AG04449 (cell line): ENCODE measurements around the gene EVL.

ENCODE experiments used
- CTCF ChIA-PET: fragments of 350-600 bp; formaldehyde crosslinking; extraction: SDS; loops from one replicate; lab custom pipeline; 2021; ENCODE audit warnings: antibody characterized with exemption; lab: Yijun Ruan, JAX
- POLR2A ChIA-PET: fragments of 400-600, 350-600 bp; formaldehyde crosslinking; extraction: SDS; loops from one replicate; lab custom pipeline; 2020; ENCODE audit warnings: antibody characterized with exemption, inconsistent platforms; lab: Yijun Ruan, JAX
- DNase-seq: peaks from one replicate; pipeline ENCODE4 v3.0.0-alpha.2; 2010; ENCODE audit warnings: low read depth, low spot score
- H3K4me3 ChIP-seq: 2 replicates; pipeline ENCODE4 v1.5.1; 2011; ENCODE audit warnings: low read depth, mild to moderate bottlenecking, control low read depth, low read length
- TF ChIP-seq, protein P1 (sequence below): IDR thresholded peaks from one replicate; pipeline ENCODE4 v1.5.1; 2011; ENCODE audit warnings: mild to moderate bottlenecking, moderate library complexity, low read length, control low read depth, inconsistent platforms; ENCODE audit not compliant: insufficient read depth; ENCODE audit errors: missing control alignments

EVL gene

DNA sequence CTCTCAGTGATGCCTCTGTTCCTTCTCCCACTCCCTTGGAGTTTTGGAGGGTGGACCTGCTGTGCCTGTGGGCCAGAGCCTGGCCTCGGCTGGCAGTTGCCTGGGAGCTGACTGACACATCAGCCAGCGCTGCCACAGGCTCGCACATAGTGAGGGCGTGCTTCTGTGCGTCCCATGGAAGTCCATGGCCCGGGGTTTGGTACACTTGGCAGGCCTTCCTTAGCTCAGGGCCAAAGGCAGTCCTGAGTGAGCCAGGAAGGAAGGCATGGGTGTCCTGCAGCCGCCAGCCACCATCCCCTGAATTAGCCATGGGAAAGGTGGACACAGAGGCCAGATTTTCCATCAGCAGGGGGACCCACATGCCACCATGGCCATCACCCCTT is 95.3 kb downstream of the EVL start:
- TF ChIP-seq, protein P1, sequence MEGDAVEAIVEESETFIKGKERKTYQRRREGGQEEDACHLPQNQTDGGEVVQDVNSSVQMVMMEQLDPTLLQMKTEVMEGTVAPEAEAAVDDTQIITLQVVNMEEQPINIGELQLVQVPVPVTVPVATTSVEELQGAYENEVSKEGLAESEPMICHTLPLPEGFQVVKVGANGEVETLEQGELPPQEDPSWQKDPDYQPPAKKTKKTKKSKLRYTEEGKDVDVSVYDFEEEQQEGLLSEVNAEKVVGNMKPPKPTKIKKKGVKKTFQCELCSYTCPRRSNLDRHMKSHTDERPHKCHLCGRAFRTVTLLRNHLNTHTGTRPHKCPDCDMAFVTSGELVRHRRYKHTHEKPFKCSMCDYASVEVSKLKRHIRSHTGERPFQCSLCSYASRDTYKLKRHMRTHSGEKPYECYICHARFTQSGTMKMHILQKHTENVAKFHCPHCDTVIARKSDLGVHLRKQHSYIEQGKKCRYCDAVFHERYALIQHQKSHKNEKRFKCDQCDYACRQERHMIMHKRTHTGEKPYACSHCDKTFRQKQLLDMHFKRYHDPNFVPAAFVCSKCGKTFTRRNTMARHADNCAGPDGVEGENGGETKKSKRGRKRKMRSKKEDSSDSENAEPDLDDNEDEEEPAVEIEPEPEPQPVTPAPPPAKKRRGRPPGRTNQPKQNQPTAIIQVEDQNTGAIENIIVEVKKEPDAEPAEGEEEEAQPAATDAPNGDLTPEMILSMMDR: no peak
- DNase-seq: no peak
- ChIA-PET POLR2A (no interaction called here), CTCF (interaction anchor here (0.8 kb wide), 1 partner anchor 31 kb away, joined by 3 read pairs; no protein-coding TSS in a partner anchor)
- no peak overlapping the region for H3K4me3 ChIP-seq

DNA sequence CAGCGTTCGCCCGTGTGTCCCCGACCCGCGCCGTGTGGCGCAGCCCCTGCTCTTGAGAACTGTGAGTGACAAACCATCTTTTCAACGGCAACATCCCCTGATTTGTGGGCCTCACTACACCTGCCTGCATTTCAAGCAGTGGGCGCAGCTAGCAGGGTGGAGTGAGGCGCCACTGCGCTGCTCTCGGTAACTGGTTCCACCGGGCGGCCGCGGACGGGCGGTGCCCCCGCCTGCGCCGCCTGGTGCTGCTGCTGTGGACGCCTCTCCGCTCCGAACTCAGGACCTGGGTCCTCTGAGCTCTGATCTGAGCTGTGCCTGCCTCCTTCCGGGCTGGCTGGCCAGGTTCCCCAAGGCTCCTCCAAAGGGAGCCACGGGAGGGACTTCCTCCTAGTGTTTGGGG is 100.2 kb downstream of the EVL start:
- ChIA-PET CTCF (interaction anchor here (1.3 kb wide), 1 partner anchor 183 kb away, joined by 3 read pairs; no protein-coding TSS in a partner anchor), POLR2A (no interaction called here)

DNA sequence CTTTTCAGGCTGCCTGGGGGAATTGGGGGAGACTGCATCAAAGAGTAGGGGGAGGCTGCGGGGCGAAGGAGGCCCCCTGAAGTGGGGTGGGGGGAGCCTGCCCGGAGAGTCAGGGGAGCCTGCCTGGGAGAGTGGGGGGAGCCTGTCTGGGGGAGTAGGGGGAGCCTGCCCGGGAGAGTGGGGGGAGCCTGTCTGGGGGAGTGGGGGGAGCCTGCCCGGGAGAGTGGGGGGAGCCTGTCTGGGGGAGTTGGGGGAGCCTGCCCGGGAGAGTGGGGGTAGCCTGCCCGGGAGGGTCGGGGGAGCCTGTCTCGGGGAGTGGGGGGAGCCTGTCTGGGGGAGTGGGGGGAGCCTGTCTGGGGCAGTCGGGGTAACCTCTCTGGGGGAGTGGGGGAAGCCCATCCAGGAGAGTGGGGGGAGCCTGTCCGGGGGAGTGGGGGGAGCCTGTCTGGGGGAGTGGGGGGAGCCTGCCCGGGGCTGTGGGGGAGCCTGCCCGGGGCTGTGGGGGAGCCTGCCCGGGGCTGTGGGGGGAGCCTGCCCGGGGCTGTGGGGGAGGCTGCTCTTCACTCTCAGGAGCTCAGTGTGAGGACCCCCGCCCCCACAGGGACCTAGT is 100.7 kb downstream of the EVL start:
- TF ChIP-seq, protein P1: no peak
- H3K4me3 ChIP-seq: no peak overlapping the region
- POLR2A ChIA-PET: no interaction called here
- no peak for DNase-seq
- CTCF ChIA-PET: interaction anchor here (1.3 kb wide), 1 partner anchor 184 kb away, joined by 3 read pairs; no protein-coding TSS in a partner anchor

More for the DNA sequence above, 100.2 kb downstream of the EVL start:
- TF ChIP-seq, protein P1: no peak
- H3K4me3 ChIP-seq: no peak overlapping the region
- DNase-seq: no peak

DNA sequence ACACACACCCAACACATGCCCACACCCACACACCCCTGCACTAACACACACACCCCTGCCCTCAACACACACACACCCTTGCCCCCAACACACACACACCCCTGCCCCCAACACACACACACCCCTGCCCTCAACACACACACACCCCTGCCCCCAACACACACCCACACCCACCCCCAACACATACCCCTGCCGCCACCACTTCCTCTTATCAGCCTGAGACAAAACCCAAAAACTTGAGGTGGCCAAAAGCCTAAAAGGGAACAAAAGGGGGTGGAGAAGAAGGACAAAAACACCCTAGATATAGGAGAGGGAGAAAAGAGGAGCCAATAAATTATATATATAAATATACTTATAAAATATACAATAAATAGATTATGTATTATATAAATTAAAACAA is 103.3 kb downstream of the EVL start:
- TF ChIP-seq, protein P1: no peak
- CTCF ChIA-PET: no interaction called here
- no peak overlapping the region for H3K4me3 ChIP-seq
- POLR2A ChIA-PET: no interaction called here
- no peak for DNase-seq

DNA sequence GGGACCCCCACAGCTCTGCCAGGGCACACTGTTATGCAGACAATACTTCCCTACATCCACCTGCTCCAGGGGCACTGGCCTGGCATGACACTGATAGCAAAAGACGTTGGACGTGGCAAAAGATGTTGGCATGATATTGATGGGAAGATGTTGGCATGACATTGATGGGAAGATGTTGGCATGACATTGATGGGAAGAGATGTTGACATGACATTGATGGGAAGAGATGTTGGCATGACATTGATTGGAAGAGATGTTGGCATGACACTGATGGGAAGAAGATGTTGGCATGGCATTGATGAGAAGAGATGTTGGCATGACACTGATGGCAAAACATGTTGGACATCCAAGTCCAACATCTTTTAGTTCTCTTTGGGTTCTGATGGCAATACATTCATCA is 105.7 kb downstream of the EVL start:
- TF ChIP-seq, protein P1: no peak
- POLR2A ChIA-PET: no interaction called here

DNA sequence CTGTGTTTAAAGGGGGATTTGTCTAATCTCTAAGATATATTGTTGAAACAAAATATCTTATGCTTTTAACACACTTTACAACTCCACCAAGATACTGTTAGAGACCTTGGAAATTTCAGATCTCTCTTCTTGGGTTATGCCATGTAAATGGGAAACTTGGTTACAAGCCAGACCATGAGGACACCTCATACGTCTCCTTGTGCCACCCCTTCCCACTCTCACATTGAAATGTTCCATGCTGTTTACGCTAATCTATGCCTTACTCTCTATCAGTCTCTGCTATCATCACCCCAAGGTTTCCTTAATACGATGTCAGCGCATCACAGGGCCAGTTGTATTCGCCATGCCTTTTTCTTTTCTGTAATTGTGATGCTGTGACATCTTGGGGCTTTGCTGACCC is 107.6 kb downstream of the EVL start:
- no peak overlapping the region for H3K4me3 ChIP-seq
- CTCF ChIA-PET: no interaction called here
- DNase-seq: no peak
- POLR2A ChIA-PET: no interaction called here
- TF ChIP-seq, protein P1: no peak

More for the DNA sequence above, 105.7 kb downstream of the EVL start:
- no peak overlapping the region for H3K4me3 ChIP-seq
- CTCF ChIA-PET: interaction anchor here (1.3 kb wide), 1 partner anchor 14 kb away, joined by 5 read pairs; no protein-coding TSS in a partner anchor
- no peak for DNase-seq
